Choroid plexus epithelial cell (primary cell): ENCODE measurements around the gene CNIH3.

Experiments used
- DNase-seq: peaks from one replicate; pipeline ENCODE4 v3.0.0-alpha.2; 2010; ENCODE audit warnings: low read depth
- H3K4me3 ChIP-seq: 2 replicates; pipeline ENCODE4 v1.5.1; 2011; ENCODE audit warnings: low read depth, mild to moderate bottlenecking, control low read depth, low read length, moderate library complexity
- CTCF ChIP-seq: conservative IDR thresholded peaks from 2 replicates; pipeline ENCODE4 v1.5.1; 2011; ENCODE audit warnings: low read depth, mild to moderate bottlenecking, control low read depth, inconsistent platforms, low read length, moderate library complexity

CNIH3 gene

GRCh38 chr1:224694969-224695368 lies 78.9 kb downstream of the CNIH3 start:
- no peak overlapping the region for H3K4me3 ChIP-seq
- TF ChIP-seq CTCF = no peak
- DNase-seq = no peak

GRCh38 chr1:224696021-224696420 lies 79.9 kb downstream of the CNIH3 start:
- no peak for DNase-seq
- no peak overlapping the region for H3K4me3 ChIP-seq
- TF ChIP-seq CTCF = no peak

GRCh38 chr1:224696891-224697765 lies 81.0 kb downstream of the CNIH3 start:
- no peak for TF ChIP-seq CTCF
- no peak overlapping the region for H3K4me3 ChIP-seq
- peak; percentile 42 for DNase-seq

GRCh38 chr1:224698015-224698451 lies 81.9 kb downstream of the CNIH3 start:
- H3K4me3 ChIP-seq = no peak overlapping the region
- no peak for TF ChIP-seq CTCF
- no peak for DNase-seq

- DNase-seq = peak; percentile 41
- no peak overlapping the region for H3K4me3 ChIP-seq
- peak; percentile 67 for TF ChIP-seq CTCF
Observed at GRCh38 chr1:224700918-224701531, 84.9 kb downstream of the CNIH3 start.

GRCh38 chr1:224703702-224704101 lies 87.6 kb downstream of the CNIH3 start:
- H3K4me3 ChIP-seq = no peak overlapping the region
- DNase-seq = no peak
- no peak for TF ChIP-seq CTCF
